Naive B cell (primary cell): ENCODE results near the gene CLTRN. TPM values are rescaled to one million over a fixed set of nuclear protein-coding genes. Genes with fewer than 3 reads are reported as not detected.
A peak's percentile ranks its signal among the peaks of the same experiment; 100 is the strongest.

Source experiments
- ATAC-seq, 2 donors: fragments of 150-1000 bp; cut with Tn5 transposase; 2 replicates each; pipeline ENCODE4 v1.10.0; 2021; ENCODE audit warnings: low read depth in 2 of 2, mild to moderate bottlenecking in 2 of 2, moderate library complexity in 2 of 2
- DNase-seq: peaks from one replicate; pipeline ENCODE4 v3.0.0; 2022
- H3K27ac Mint-ChIP-seq, 6 donors: one replicate each; pipeline ENCODE4 v1.8.0; 2020 to 2022; ENCODE audit warnings: mild to moderate bottlenecking in 6 of 6, mixed read lengths in 6 of 6, moderate library complexity in 5 of 6, inconsistent platforms in 2 of 6
- H3K27me3 Mint-ChIP-seq, 3 donors: one replicate each; pipeline ENCODE4 v1.8.0; 2021 to 2022; ENCODE audit warnings: mixed read lengths in 3 of 3, mild to moderate bottlenecking in 1 of 3
- H3K36me3 Mint-ChIP-seq, 2 donors: one replicate each; pipeline ENCODE4 v1.8.0; 2020 to 2022; ENCODE audit warnings: mixed read lengths in 2 of 2, inconsistent platforms in 1 of 2, mild to moderate bottlenecking in 1 of 2
- H3K4me1 Mint-ChIP-seq, 3 donors: one replicate each; pipeline ENCODE4 v1.8.0; 2020 to 2022; ENCODE audit warnings: mixed read lengths in 3 of 3, inconsistent platforms in 1 of 3, mild to moderate bottlenecking in 1 of 3, moderate library complexity in 1 of 3
- H3K4me3 Mint-ChIP-seq, 8 donors: one replicate each; pipeline ENCODE4 v1.8.0; 2020 to 2022; ENCODE audit warnings: mild to moderate bottlenecking in 8 of 8, mixed read lengths in 8 of 8, moderate library complexity in 8 of 8, inconsistent platforms in 2 of 8
- H3K9me3 Mint-ChIP-seq, 7 donors: one replicate each; pipeline ENCODE4 v1.8.0; 2020 to 2022; ENCODE audit warnings: mixed read lengths in 7 of 7, mild to moderate bottlenecking in 5 of 7, inconsistent platforms in 2 of 7, moderate library complexity in 1 of 7
- polyA plus RNA-seq, 6 donors: library from polyadenylated mRNA; unstranded; fragments of 300-500 nt; fragmentation: Illumina TruSeq; gene quantifications; one replicate each; pipeline ENCODE4 v1.2.3, GENCODE V29; 2021; ENCODE audit warnings: low read depth in 6 of 6

CLTRN gene
- polyA plus RNA-seq, 6 donors from 2014 or later, result 0.28 to 0.44 (median 0.36) TPM; not detected in 3

DNA sequence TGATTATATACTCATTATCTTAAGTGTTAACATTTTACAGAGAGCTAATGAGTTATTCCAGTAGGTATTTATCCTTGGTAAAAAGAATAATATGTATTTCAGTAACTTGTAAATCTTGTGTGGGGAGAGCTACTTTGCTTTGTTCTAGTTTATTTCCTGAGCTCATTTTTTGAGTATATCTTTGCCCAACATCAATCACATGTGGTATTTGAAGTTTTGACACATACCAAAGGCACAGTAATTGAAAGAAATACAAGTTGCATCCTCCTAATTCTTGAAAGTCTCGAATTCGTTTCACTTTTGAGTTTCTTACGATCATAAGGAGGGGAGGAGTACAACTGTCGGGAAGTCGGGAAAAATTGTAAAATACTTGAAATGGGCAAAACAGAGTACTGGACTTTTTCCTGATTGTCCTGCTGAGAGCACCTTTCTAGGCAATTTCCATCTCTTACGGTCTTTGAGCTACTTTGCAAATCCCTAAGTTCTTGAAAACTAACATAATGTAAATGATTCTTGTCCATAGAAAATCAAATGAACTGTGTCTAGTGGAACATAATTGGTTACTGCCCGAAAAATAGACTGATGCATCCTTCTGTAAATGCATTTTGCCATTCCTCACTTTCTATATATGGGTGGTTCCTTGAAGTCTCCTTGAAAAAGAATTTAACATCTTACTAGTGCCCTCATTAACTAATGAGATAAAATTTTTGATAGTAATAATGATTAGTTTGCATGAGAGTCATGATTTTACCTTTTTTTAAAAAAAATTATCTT lies 20.6 kb downstream of the CLTRN start:
- Mint-ChIP-seq H3K36me3 (no peaks in the 10 kb centered on the region), H3K27ac (no peak overlapping the region), H3K27me3 (peaks cover 0 to 35% (median 3%) of the 10 kb centered on the region in 3 donors), H3K4me3 (no peak overlapping the region), H3K9me3 (peaks cover 0 to 4% (median 0%) of the 10 kb centered on the region in 7 donors), H3K4me1 (no peaks in the 10 kb centered on the region)
- no peak for ATAC-seq
- DNase-seq, result no peak

DNA sequence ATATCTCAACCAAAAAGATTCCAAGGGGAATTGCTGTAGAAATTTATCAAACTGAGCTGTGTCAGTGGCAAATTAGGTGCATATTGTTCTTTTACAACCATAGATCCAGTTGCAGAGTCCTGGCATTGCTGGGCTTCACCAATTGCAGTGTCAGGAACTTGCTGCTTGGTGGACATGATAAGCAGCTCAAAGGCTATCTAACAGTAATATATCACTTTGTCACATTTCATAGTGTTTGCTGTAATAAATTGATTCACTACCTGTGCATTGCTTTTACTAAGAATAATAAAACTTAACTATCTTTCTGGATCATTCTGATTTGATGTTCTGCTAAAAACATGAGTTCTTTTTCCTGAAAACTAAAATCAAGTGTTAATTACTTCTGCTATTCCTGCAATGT lies 33.0 kb downstream of the CLTRN start:
- peak overlapping the region in 1 of 6 donors; percentile 84 for H3K27ac Mint-ChIP-seq
- no peak for DNase-seq
- ATAC-seq, result no peak
- no peaks in the 10 kb centered on the region for H3K4me1 Mint-ChIP-seq
- H3K4me3 Mint-ChIP-seq, result no peak overlapping the region
- peaks cover 5 to 37% (median 5%) of the 10 kb centered on the region in 3 donors for H3K27me3 Mint-ChIP-seq
- peaks cover 0 to 17% (median 5%) of the 10 kb centered on the region in 7 donors for H3K9me3 Mint-ChIP-seq
- H3K36me3 Mint-ChIP-seq, result peaks cover 0 to 4% of the 10 kb centered on the region in 2 donors

DNA sequence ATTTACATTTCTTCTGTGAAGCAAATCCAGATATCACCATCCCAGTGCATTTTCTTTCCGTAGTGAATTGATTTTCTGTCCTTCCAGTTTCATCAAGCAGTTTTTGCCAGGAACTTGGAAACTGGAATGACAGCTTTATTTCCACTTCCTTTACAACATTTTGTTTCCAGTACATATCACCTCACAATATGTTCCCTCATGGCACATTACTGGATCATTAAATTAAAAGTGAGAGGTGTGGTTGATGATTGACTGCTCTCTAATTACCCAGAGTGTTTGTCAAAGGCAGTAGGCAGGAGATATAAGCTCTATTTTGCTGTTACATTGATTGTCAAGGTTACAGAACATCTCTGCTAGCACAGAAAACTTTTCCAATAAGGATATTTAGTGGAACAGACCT lies 41.6 kb downstream of the CLTRN start:
- Mint-ChIP-seq H3K4me3 (no peak overlapping the region), H3K4me1 (no peaks in the 10 kb centered on the region), H3K36me3 (peaks cover 0 to 4% of the 10 kb centered on the region in 2 donors), H3K27ac (no peak overlapping the region), H3K9me3 (peaks cover 0 to 15% (median 6%) of the 10 kb centered on the region in 7 donors), H3K27me3 (peaks cover 0 to 24% (median 0%) of the 10 kb centered on the region in 3 donors)
- DNase-seq (no peak), ATAC-seq (no peak)

DNA sequence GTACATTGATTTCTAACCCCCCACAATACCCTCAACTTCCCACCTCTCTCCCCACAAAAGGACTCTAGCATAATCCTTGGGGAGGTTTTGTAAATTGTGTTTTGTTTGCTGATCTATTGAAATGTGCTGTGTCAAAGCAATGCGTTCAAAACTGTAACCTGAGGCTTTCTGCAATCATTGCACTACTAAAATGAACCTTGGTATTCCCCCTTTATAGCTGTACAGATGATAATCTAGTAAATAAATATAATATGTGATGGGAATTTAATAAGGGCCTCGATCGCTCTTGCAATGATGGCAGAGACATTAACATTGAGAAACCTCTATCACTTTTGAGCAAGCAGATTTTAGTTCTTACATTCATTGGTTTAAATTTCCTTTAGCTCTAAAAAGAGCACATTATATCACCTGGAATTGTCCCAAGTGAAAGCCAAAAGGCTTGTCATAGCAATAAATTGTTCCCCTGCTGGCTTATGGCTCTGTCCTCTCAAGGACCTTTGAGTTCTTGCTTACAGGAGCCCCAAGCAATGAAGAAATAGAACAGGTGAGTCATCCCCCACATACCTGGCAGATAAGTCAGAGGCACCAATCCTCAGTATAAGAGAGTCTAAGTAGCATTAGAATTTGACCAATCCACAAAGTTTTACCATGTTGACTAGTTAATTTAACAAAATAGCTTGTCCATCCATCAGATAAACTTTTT lies 45.4 kb downstream of the CLTRN start:
- Mint-ChIP-seq H3K36me3 (peaks cover 0 to 3% of the 10 kb centered on the region in 2 donors), H3K4me3 (no peak overlapping the region), H3K27ac (no peak overlapping the region), H3K4me1 (no peaks in the 10 kb centered on the region), H3K9me3 (peaks cover 0 to 10% (median 5%) of the 10 kb centered on the region in 7 donors), H3K27me3 (peaks cover 0 to 37% (median 3%) of the 10 kb centered on the region in 3 donors)
- ATAC-seq (no peak), DNase-seq (no peak)

DNA sequence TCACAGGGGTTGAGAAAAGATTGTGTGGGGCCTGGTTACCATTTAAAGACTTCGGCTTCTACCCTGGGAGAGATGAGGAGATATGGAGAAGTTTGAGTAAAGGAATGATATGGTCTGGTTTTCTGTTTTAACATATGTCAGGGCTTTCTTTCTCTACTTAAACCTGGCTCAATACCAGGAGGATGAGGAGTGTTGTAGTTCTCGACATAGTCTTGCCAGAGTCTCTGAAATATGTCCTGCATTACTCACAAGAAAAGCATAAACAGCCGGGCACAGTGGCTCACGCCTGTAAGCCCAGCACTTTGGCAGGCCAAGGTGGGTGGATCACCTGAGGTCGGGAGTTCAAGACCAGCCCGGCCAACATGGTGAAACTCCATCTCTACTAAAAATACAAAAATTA lies 47.5 kb downstream of the CLTRN start:
- no peaks in the 10 kb centered on the region for H3K36me3 Mint-ChIP-seq
- no peak overlapping the region for H3K4me3 Mint-ChIP-seq
- no peaks in the 10 kb centered on the region for H3K4me1 Mint-ChIP-seq
- DNase-seq (no peak), ATAC-seq (no peak)
- H3K9me3 Mint-ChIP-seq, result no peaks in the 10 kb centered on the region
- no peak overlapping the region for H3K27ac Mint-ChIP-seq
- peaks cover 0 to 34% (median 3%) of the 10 kb centered on the region in 3 donors for H3K27me3 Mint-ChIP-seq

DNA sequence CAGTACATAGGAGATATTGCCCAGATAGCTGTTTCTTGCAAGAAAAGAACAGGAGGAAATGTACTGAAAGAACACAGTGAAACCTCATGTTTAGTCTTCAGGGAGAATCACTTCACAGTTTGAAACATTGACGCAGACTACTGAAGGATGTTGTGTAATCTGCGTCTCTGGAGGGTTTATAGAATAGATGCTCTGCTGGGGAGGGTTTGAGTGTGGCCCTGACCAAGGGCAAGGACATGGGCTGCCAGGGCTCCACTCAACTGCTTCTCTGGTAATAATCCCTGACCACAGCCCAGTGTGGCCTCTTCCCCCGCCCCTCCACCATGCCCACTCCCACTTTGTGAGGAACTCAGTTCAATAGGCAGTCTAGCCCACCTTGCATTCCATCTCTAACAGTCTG lies 48.1 kb downstream of the CLTRN start:
- H3K36me3 Mint-ChIP-seq, result no peaks in the 10 kb centered on the region
- no peak overlapping the region for H3K27ac Mint-ChIP-seq
- peaks cover 0 to 34% (median 3%) of the 10 kb centered on the region in 3 donors for H3K27me3 Mint-ChIP-seq
- H3K4me1 Mint-ChIP-seq, result no peaks in the 10 kb centered on the region
- ATAC-seq (no peak), DNase-seq (no peak)
- peaks cover 0 to under 1% (median 0%) of the 10 kb centered on the region in 7 donors for H3K9me3 Mint-ChIP-seq
- H3K4me3 Mint-ChIP-seq, result peak overlapping the region in 1 of 8 donors; percentile 3

DNA sequence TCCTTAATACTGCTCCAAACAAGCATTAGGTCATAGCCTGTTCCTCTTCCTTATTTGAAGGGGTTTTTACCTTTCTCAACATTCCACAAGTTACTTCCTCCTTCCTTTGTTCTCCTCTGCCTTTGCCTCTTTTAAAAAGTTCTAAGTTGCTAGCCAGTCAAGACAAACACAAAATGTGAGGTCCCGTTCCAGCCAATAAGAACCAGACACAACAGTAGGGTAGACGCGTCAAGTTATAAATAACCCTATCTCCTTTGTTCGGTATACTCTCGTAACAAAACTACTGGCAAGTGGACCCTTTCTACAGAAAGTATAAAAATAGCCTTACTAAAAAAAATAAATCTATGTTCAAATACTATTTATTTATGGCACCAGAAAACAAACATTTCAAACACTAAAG lies 57.5 kb downstream of the CLTRN start:
- H3K27ac Mint-ChIP-seq, result no peak overlapping the region
- peaks cover 0 to 35% (median 3%) of the 10 kb centered on the region in 3 donors for H3K27me3 Mint-ChIP-seq
- no peaks in the 10 kb centered on the region for H3K4me1 Mint-ChIP-seq
- ATAC-seq (no peak), DNase-seq (no peak)
- H3K9me3 Mint-ChIP-seq, result peaks cover 0 to 16% (median 6%) of the 10 kb centered on the region in 7 donors
- H3K4me3 Mint-ChIP-seq, result no peak overlapping the region
- H3K36me3 Mint-ChIP-seq, result no peaks in the 10 kb centered on the region

DNA sequence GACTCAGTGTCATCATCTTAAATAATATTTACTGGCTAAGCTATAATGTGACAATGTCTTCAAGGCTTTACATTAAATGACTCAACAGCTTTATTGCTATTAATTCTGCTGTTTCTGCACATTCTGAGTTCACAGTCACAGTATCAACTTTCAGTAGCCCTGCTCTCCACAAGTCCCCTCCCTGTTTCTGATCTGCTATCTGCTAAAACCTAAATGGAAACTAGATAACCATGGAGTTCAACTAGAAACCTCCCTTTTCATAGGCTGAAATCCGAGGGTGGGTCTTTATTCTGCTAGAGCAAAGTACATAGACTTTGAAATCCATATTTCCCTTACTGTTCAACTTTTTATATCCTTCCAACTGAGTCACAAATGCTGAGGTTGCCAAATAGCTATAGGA lies 58.5 kb downstream of the CLTRN start:
- Mint-ChIP-seq H3K36me3 (no peaks in the 10 kb centered on the region), H3K4me1 (no peaks in the 10 kb centered on the region), H3K4me3 (no peak overlapping the region), H3K27ac (no peak overlapping the region), H3K9me3 (peaks cover 0 to 13% (median 6%) of the 10 kb centered on the region in 7 donors), H3K27me3 (peaks cover 3 to 43% (median 5%) of the 10 kb centered on the region in 3 donors)
- DNase-seq (no peak), ATAC-seq (no peak)

DNA sequence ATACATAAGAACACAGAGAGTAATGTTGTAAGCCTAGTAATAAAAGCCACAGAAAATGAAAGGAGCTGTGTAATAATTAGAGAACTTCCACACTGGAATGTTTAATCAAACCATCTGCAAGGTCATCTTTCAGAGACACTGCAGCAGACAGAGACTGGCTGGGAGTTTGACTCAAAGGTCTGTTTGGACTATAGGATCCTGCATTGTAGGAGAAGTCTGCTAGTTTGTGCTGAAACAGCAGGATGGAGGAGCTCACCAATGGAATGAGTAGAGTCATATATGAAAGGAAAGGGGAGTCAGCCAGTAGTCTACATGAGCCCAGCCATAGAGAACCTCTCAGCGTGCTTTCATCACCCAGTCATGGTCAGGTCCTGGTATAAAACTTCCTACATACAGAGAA lies 59.4 kb downstream of the CLTRN start:
- H3K4me1 Mint-ChIP-seq, result no peaks in the 10 kb centered on the region
- H3K36me3 Mint-ChIP-seq, result no peaks in the 10 kb centered on the region
- no peak overlapping the region for H3K4me3 Mint-ChIP-seq
- DNase-seq, result no peak
- no peak for ATAC-seq
- peaks cover 3 to 43% (median 10%) of the 10 kb centered on the region in 3 donors for H3K27me3 Mint-ChIP-seq
- H3K9me3 Mint-ChIP-seq, result peaks cover 0 to 10% (median 3%) of the 10 kb centered on the region in 7 donors
- H3K27ac Mint-ChIP-seq, result no peak overlapping the region

DNA sequence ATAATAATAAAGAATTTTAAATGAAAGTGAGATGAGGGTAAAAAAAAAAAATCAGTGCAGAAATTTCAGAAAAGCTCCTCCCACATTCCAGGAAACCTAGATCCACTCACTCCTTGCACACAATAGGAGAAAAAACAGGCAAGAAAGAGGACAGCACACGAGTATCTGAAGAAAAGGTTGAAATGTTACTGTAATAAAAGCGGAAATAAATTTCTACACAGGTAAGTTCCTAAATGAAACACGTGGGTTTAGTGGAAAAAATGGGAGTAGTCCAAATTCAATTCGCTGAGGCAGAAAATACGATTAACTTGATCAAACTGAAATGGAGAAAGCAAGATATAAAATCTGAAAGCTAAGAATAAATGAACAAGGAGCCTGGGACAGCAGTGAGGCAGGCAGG lies 61.8 kb downstream of the CLTRN start:
- no peak for ATAC-seq
- peaks cover 3 to 43% (median 10%) of the 10 kb centered on the region in 3 donors for H3K27me3 Mint-ChIP-seq
- no peaks in the 10 kb centered on the region for H3K4me1 Mint-ChIP-seq

DNA sequence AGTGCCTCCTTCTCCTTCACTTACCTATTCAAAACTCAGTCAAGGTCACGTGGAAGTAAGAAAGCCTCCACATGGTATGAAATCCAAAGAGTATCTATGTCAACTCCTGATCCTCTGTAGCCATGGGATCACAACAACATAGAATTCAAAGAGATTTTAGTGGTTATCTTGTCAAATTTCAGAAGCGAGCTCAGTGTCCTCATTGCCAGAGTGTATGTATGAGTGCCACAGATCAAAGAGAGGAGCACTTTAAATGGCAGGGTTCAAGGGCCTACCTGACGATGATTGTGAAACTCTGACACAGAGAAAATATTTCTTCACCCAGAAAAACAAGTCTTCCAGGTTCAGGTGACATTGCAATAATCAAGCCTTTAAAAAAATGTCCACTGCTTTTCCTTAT lies 62.7 kb downstream of the CLTRN start:
- DNase-seq (no peak), ATAC-seq (no peak)
- Mint-ChIP-seq H3K36me3 (no peaks in the 10 kb centered on the region), H3K9me3 (peaks cover 0 to 3% (median 0%) of the 10 kb centered on the region in 7 donors), H3K4me3 (no peak overlapping the region), H3K27ac (no peak overlapping the region), H3K27me3 (peaks cover 3 to 51% (median 10%) of the 10 kb centered on the region in 3 donors), H3K4me1 (no peaks in the 10 kb centered on the region)

More for the DNA sequence above, 61.8 kb downstream of the CLTRN start:
- H3K27ac Mint-ChIP-seq, result no peak overlapping the region
- no peaks in the 10 kb centered on the region for H3K36me3 Mint-ChIP-seq
- peaks cover 0 to 3% (median 0%) of the 10 kb centered on the region in 7 donors for H3K9me3 Mint-ChIP-seq
- no peak overlapping the region for H3K4me3 Mint-ChIP-seq
- DNase-seq, result no peak

DNA sequence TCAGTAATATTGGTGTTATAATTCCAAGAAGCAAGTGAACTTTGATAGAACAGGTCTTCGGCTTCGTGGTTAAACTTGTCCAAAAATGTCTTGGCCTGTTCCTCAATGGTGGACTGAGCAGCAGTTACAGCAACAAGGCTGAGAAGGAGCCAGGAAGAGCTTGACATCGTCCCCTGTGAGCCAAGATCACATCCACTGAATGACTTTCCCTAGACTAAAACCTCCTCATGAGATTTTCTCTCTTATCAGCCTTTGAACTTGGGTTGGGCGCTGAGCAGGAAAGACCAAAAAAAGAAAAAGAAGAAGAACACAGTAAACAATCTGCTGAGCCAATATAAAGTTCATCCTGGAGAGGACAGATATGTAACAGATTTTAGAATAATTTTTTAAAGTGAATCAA lies 63.9 kb downstream of the CLTRN start, which contains the start of gene ACE2:
Gene ACE2, minus strand, starts transcription at position 216 of the 400 bp plus-strand sequence. Its CDS starts 49 bp downstream, at position 167.
- peaks cover 3 to 51% (median 10%) of the 10 kb centered on the region in 3 donors for H3K27me3 Mint-ChIP-seq
- H3K36me3 Mint-ChIP-seq, result no peaks in the 10 kb centered on the region
- ATAC-seq, result no peak
- peak within 1 kb of the TSS in 2 of 6 donors; percentile 36 to 46 for H3K27ac Mint-ChIP-seq
- H3K9me3 Mint-ChIP-seq, result peaks cover 0 to 3% (median 0%) of the 10 kb centered on the region in 7 donors
- H3K4me1 Mint-ChIP-seq, result no peaks in the 10 kb centered on the region
- no peak within 1 kb of the TSS for H3K4me3 Mint-ChIP-seq
- no peak for DNase-seq

DNA sequence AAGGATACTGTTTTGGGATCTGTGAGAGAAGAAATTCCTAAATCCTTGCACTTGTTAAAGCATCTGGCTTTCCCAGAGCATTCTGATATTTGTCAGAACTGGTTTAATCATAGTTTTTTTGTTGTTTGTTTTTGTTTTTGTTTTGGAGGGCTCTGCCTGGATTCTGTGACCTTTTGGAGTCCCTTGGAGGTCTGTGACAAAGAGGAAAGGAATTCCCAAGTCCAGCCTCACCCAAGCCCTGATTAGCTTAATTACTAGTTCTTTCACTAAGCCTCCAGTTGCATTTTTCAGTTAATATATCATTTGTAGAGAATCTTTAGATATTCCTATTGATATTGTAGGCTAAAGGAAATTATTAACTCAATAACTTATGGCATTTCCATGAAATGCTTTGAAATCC lies 64.6 kb downstream of the CLTRN start:
- peaks cover 3 to 44% (median 10%) of the 10 kb centered on the region in 3 donors for H3K27me3 Mint-ChIP-seq
- DNase-seq, result no peak
- no peak overlapping the region for H3K4me3 Mint-ChIP-seq
- H3K9me3 Mint-ChIP-seq, result peaks cover 0 to 3% (median 0%) of the 10 kb centered on the region in 7 donors
- H3K36me3 Mint-ChIP-seq, result no peaks in the 10 kb centered on the region
- no peak for ATAC-seq
- H3K4me1 Mint-ChIP-seq, result no peaks in the 10 kb centered on the region
- H3K27ac Mint-ChIP-seq, result no peak overlapping the region
